ENCODE measurements around the gene UTP4.

The UTP4 gene

GRCh38 chr16:69132424-69133252 lies at the start of gene UTP4, which contains the start of gene CHTF8:
Gene UTP4 (plus strand): TSS chr16:69132649. CDS start chr16:69133460, 811 bp downstream.
Gene CHTF8 (minus strand): TSS chr16:69132588. CDS start chr16:69121458, 11,130 bp downstream.
- peak; percentile 79 for DNase-seq (ENCODE audit: low read depth)

- DNase-seq (ENCODE audit: low read depth): no peak
Observed at GRCh38 chr16:69083306-69083941, 49.0 kb upstream of the UTP4 start.

GRCh38 chr16:69084289-69084688 lies 48.2 kb upstream of the UTP4 start:
- no peak for DNase-seq (ENCODE audit: low read depth)

DNA sequence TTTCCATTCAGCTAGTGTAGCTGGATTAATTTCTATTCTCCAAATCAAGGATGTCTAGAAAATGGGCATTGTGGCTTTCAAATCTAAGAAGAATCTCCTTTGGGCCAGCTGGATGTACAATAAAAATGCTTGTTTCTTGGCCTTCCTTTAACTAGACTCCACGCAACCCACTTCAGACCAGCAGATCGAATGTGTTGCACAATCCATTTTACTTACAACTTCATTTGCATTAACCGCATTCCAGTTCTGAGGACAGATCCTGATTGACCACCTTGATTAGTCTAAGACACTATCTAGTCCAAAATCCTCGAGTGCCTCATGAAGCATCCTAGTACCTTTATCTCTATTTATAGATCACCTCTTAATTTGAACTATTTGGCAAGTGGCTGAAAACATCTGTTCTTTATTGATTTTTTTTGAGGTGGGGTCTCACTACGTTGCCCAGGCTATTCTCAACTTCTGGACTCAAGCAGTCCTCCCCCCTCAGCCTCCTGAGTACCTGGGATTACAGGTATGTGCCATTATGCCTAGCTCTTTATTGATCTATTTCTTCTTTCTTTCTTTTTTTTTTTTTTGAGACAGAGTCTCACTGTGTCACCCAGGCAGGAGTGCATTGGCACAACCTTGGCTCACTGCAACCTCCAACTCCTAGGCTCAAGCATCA lies 47.3 kb upstream of the UTP4 start:
- no peak for DNase-seq (ENCODE audit: low read depth)

- DNase-seq (ENCODE audit: low read depth): no peak
Observed at GRCh38 chr16:69087161-69087581, 45.3 kb upstream of the UTP4 start.

- no peak for DNase-seq (ENCODE audit: low read depth)
Observed at GRCh38 chr16:69088684-69089083, 43.8 kb upstream of the UTP4 start.

DNA sequence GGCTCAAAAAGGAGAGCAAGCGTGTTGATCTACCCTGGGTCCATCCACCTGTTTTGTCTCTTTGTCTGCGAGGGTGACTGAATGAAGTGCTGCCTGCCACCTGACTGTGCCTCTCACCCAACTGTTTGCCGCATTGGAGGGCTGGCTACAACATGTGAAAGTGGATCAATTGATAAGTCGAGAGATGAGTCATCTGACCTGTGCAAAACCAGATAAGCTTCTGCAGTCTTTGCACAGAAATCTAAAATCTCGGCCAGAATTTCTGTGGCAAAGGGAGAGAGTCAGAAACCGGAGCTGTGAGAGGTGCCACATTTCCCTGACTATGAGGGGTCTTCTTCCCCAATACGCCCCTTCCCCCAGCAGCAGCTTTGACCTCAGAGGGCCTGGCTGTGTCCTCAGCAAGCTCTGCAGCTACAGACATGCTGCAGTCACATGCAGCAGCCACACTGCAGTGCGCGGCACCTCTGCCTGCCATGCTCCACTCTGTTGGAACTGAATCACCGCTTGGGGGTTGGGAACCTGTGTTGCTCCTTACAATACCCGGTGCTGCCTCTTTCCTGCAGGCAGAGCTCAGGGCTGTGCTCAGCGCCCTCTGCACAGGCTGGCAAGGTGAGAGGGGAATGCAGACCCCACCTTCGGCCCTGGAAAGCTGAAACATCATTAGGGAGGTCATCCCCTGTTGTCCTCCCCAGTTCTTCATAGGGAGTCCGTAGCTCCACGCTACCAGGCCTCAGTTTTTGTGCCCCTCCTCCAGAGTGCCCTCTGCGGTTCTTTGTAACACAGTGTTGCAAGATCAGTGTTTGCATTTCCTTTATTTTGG lies 43.1 kb upstream of the UTP4 start:
- DNase-seq (ENCODE audit: low read depth): no peak

DNA sequence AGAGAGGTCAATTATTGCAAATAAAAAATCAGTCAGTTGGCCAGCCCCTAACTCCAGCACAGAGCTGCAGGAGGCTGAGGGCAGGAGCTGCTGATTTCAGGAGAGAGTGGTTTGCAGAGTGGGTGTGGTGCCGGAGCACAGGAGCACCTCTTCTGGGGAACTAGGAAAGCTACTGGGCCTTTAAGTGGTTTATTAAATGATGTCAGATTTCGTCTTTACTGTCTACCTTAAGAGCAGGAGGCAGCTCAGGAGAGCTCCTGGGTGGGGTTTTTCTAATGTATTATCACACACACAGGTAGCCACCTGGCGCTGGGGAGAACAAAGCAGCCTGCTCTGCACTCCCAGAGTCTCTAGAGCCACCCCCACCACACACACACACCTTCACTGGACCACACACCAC lies 38.5 kb upstream of the UTP4 start:
- DNase-seq (ENCODE audit: low read depth): no peak

GRCh38 chr16:69094501-69094900 lies 37.9 kb upstream of the UTP4 start:
- DNase-seq (ENCODE audit: low read depth): no peak

DNA sequence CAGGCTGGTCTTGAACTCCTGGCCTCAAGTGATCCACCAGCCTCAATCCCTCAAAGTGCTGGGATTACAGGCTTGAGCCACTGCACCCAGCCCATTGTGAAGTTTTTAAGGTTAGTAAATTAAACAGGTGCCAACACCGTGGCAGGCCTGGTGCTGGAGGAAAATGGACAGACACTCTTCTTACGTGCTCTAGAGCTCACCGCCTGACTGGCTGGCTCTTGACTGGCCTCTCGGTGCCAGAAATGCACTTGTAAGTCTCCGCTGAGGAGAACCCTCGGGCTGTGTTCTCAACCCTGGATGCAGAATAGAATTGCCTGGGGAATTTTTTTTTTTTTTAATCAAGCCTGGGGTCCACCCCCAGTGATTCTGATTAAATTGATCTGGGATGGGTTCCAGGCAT lies 37.3 kb upstream of the UTP4 start:
- DNase-seq (ENCODE audit: low read depth): no peak

GRCh38 chr16:69100071-69100691 lies 32.3 kb upstream of the UTP4 start:
- DNase-seq (ENCODE audit: low read depth): no peak

GRCh38 chr16:69105501-69106361 lies 26.7 kb upstream of the UTP4 start, which contains the start of gene HAS3:
Gene HAS3 (plus strand): TSS chr16:69105653. CDS start chr16:69109396, 3,743 bp downstream.
- no peak for DNase-seq (ENCODE audit: low read depth)

DNA sequence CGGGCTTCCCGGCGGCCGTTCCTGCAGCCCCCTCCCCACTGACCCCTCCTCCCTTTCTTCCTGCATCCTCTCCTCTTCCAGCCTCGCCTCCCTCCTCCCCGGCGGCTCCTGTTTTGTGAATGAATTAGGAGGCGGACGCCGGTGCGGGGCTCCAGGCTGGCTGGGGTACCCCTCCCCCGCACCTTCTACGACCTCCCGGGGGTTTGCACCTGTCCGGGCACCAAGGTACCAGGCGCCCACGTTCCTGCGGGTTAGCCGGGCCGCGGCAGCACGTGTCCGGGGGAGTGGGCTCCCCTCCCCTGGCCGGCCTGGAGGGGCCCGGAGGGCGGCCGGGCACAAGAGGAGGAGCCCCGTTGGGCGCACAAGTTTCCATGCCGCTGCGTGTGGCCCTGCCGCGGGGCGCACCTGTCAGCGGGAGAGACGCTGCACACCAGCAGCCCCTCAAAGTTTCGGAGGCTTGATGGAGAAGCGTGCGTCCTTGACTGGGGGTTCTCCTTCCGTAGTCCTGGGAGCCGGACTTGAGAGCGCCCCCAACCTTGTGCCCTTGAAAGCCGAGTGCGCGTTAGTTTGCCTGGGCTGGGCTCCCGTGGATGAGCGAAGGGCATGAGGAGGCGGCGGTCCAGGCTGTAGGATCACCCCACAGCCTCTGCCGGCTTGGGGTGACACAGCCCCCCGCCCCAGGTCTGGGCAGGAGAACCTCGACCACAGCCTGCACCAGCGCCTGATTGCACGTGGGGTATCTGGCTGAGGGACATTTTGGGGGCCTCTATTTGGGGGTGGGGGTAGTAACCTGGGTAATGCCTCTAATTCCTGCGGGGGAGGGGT lies 25.7 kb upstream of the UTP4 start:
- DNase-seq (ENCODE audit: low read depth): no peak

DNA sequence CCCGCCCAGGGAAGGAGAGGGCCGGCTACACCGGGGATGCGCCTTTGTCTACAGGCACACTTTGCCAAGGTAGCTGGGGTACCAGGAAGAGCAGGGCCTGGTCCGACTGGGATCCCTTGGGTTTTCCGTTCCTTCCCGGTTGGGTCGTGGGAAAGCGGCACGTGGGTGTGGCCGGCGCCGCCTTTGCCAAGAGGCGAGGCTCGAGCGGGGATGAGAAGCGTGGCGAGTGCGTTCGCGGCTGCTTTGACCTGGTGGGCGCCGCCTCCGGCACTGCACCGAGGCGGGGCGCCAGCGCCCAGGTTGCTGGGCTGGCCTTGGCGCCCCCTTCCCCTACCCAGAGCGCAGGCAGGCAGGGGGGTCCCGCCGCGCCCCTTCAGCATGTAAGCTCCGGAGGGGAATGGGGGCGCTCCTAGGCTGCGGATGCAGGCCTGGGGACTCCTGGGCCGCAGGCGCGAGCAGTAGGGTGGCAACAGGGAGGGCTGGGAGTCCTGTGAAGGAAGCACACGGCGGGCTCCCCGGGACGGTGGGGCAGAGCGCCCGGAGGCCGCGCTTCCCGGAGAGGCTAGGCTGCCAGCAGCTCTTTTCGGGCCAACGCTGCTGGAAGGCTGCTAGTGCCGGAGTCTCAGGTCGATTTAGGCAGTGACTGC lies 25.0 kb upstream of the UTP4 start:
- DNase-seq (ENCODE audit: low read depth): no peak

- no peak for DNase-seq (ENCODE audit: low read depth)
Observed at GRCh38 chr16:69108064-69108904, 24.2 kb upstream of the UTP4 start.

DNA sequence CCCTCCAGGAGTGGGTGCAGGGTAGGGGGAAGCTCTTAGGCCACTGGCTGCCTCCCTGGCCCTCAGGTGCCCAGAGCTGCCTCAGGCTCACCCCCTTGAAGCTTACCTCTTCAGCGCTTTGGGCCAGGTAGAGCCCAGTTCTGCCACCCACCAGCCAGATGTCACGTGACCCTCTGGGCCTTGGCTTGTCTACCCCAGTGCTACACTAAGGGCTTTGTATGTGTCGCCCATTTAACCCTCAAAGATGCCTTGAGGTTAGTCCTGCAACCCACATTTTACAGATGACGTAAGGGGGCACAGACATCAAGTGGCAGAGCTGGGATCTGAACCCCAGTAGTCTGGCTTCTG lies 23.6 kb upstream of the UTP4 start:
- DNase-seq (ENCODE audit: low read depth): no peak

- DNase-seq (ENCODE audit: low read depth): no peak
Observed at GRCh38 chr16:69109486-69110270, 22.8 kb upstream of the UTP4 start.

Data from T-helper 22 cell (primary cell).